Activated T-helper 1 cell treated with Interleukin-2 at 50 U/mL for 16 hours (primary cell): ENCODE measurements around the gene UBAC2.
"Not testable (repeated sequence)": the region's sequence is repeated elsewhere in the genome, so short reads cannot be mapped to it uniquely, and the experiment has no call there.

Source experiments
- DNase-seq: peaks from one replicate; pipeline ENCODE4 v3.0.0-alpha.2; 2020; ENCODE audit warnings: low read depth

The UBAC2 gene

DNA sequence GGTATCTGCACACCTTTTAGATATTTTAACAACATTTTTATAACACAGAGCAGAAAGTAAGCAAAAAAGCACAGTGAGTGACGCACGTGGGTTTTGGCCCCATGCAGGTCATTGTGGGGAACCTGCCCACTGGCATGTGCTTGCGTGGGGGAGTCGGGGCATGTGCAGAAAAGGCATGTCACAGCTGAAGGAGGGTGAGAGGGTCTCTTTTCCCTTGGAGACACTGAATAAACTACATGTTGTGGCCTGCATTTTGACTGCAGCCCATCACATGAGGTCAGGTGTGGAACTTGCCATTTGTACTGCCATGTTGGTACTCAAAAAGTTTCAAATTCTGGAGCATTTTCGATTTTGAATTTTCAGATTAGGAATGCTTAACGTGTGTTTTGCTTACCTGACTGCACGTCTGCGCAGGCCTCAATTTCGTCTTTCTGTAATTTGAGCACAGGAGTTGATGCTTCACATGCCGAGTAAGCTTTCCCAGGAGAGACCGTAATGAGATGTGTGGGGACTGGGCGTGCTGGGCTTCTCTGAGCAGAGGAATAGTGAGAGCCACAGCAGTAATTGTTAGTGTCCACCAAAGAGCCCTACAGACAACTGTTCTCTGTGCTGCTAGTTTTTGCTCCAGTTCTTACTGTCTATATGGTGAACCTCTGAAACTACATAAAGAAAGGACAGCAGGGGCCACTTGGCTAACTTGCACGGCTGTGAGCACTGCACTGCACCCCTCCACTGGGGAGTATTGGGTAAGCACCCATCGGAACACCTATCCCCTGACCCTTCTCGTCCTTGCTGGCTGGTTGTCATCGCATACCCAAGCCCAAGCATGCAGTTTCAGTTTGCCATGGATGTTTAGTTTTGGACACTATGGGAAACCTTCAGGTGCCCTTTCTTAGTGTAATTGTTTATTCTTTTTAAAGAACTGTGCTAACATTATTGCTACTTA, 179.5 kb downstream of the UBAC2 start:
- no peak for DNase-seq

- peak; percentile 36 for DNase-seq
These were observed 180.4 kb downstream of the UBAC2 start for GRCh38 chr13:99380921-99381645.

- no peak for DNase-seq
These were observed 181.1 kb downstream of the UBAC2 start for GRCh38 chr13:99381766-99382165.

DNA sequence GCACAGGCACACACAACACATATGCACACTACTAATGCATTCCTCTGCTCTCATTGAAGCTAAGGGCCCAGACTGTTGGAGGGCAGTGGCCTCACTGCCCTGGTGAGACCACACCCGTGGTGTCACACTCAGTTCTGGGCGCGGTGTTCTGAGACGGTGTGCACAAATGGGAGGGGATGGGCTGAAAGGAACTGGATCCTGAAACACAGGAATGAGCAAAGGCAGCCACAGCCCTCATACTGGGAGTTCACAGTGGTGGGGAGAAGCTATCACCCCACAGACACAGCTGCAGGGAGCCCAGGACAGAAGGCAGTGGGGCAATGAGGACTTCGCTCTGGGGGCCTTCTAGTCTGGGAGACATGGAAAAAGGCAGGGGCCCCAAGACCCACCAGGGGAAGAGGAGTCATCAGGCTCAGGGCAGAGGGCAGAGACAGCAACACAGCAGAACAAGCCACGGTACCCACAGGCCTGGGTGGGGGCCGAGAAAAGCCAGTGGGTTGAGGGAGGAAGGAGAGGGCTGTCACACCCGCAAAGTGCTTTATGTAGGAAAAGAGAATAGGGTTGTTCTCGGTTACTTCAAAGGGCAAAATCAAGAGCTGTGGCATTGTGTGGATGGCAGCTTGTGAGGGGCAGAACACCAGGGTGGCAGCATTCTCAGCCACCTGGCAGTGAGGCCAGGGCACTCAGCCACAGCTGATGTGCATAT, 181.9 kb downstream of the UBAC2 start:
- DNase-seq: peak; percentile 28

DNA sequence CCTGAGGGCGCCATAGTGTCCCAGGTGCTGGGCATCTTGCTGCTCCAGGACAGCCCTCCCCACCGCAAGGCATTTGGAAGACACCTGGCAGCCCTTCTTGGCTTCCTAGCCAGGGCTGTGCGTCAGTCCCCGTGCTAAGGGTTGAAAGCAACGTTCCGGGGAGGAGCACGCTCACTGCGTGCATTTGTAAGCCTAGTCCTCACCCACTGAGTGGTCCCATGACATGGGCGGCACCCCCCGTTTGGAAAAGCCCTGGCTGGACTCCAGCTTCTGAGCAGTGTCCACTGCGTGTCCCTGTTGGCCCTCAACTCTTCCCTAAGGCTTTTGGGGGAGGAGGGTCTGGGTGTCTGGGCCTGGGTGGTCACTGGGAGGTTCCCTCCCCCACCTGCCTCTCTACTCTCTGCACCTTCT, 182.9 kb downstream of the UBAC2 start:
- no peak for DNase-seq

DNA sequence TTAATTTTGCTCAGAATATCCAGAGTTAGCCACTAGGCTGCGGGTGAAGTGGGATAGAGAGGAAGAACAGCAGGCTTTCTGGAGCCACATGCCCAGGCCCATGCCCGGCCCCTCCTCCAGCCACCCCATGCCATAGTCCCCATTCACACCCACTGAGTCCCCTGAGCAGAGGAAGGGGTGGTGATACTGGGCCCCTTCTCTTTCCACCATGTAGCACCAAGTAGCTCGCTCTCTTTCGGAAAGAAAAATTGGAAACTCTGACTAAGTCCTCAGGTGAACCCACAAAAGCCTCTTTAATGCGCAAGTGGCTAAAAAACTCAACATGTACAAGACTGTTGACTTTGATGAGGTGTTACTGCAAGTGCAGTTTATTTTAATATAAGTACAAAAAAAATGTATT, 183.3 kb downstream of the UBAC2 start:
- no peak for DNase-seq

GRCh38 chr13:99384468-99384867, 183.8 kb downstream of the UBAC2 start:
- peak; percentile 29 for DNase-seq

- DNase-seq: no peak
These were observed 184.5 kb downstream of the UBAC2 start for GRCh38 chr13:99385161-99385560.

- DNase-seq: no peak
These were observed 185.3 kb downstream of the UBAC2 start for GRCh38 chr13:99385940-99386339.

DNA sequence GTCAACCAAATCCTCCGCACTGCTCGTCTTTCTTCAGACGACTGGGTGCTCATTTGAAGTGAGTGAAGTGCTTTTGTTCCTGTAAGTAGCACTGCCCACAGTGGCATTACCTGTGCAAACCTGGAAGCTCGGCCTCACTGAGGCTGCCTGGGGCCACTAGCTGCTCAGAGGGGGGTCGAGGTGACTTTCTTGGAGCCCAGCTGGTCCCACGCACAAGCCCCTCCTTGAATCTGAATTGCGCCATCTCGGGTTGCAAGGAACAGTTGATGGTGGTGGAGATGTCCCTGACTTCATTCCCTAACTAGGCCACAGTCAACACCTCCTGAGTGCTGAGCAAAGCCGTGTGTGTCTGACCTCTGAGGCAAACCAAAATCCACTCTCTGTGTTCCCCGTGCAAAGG, 185.8 kb downstream of the UBAC2 start:
- DNase-seq: no peak

GRCh38 chr13:99386911-99387788, 186.5 kb downstream of the UBAC2 start:
- peak; percentile 70 for DNase-seq

DNA sequence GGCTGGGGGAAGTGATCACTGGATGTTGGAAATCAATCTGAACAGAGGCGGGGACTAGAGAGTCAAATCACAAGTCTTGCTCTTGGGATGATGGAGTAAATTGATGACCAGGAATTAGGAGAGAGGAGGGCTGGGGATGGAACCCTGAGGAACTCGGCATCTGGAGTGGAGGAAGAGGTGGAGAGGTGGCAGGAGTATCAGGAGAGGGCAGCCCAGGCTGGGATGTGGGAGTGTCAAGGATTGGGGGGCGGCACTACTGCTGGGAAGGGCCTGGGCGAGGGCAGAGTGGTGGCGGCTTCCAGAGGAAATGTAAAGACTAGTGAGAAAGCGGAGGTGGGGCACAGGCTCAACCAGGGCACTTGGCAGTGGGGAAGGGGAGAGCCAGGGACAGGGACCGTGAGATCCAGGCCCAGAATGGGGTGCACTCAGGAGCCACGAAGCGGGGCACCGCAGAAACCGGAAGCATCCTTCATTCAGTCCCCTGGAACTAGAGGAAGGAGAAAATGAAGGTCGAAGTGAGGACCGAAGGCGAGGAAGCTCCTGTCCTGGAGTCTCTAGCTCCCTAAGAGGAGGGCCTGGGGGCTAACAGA, 187.8 kb downstream of the UBAC2 start:
- no peak for DNase-seq

DNA sequence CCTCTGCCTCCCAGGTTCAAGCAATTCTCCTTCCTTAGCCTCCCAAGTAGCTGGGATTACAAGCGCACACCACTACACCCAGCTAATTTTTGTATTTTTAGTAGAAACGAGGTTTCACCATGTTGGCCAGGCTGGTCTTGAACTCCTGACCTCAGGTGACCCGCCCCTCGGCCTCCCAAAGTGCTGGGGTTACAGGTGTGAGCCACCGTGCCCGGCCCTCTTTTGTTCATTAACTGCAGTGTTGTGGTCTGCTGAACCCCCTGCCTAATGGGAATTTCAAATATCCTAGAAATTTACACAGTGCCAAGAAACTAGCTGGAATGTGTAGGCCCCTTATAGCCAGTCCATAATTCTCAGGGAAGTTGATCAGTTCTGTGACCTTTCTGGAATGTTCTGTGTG, 188.4 kb downstream of the UBAC2 start:
- not testable (repeated sequence) for DNase-seq

GRCh38 chr13:99389520-99390304, 189.1 kb downstream of the UBAC2 start:
- DNase-seq: no peak

DNA sequence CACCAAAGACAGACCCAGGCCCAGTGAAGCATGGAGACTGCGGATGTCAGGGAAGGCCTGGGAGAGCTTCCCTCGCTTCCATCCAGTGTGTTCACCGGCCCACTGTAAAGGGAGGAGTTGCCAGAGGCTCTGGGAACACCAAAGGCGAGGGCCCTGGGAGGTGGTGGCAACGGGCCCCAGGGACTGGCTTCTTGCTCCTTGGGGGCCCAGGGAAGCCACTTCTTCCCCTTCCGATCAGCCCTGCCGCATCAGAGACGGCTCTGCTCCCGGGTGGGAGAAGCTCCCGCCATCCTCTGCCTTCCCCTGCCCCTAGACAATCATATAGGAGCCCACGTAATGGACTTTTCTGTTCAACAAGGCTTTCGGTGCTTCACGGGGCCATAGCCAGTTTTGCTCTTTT, 189.9 kb downstream of the UBAC2 start:
- no peak for DNase-seq

DNA sequence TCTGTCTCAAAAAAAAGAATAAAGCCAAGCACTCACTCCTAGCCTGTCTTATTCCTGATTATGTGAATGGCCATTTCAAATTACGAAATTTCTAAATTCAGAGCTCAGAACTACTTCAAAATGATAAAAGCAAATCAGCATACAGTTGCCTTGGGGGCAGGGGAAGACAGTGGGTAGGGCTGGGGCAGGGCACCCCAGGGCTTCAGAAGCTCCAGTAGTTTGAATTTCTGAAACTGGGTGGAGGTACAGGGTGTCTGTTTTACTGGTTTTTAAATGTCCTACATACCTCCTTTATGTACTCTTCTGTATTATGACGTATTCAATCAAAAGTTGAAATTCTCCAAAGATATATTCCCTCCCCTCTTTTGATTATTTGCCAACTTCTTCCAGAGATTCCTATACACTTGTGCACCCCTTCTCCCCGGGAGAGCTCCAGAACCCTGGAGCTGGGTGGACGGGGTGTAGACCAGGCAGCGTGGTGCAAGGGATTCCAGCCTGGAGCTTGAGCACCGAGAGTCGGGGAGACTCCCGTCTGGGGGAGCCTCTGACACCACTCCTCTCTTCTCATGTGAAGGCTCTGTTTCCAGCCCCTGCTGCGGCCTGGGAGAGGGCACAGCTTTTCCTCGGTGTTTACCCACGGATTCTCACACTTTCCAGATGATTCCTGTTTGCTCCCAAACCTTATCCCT, 191.3 kb downstream of the UBAC2 start:
- no peak for DNase-seq

- DNase-seq: no peak
These were observed 191.9 kb downstream of the UBAC2 start for GRCh38 chr13:99392470-99393135.

DNA sequence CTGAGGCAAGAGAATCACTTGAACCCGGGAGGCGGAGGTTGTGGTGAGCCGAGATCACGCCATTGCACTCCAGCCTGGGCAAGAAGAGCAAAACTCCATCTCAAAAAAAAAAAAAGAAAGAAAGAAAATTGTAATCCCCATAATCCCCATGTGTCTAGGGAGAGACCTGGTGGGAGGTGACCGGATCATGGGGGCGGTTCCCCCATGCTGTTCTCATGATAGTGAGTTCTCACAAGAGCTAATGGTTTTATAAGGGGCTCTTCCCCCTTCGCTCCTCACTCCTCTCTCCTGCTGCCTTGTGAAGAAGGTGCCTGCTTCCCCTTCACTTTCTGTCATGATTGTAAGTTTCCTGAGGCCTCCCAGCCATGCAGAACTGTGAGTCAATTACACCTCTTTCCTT, 192.7 kb downstream of the UBAC2 start:
- not testable (repeated sequence) for DNase-seq
